Ureter (tissue), 1 donor: ENCODE data around the gene CCR5. TPM values are rescaled to one million over a fixed set of nuclear protein-coding genes. Genes with fewer than 3 reads are reported as not detected.
"Not testable (repeated sequence)": the region's sequence is repeated elsewhere in the genome, so short reads cannot be mapped to it uniquely, and the experiment has no call there.

Experiments
- DNase-seq: peaks from one replicate; pipeline ENCODE4 v3.0.0-alpha.2; 2020; ENCODE audit warnings: low spot score
- total RNA-seq: library from RNA; stranded (reverse); gene quantifications from one replicate; pipeline ENCODE4 v1.2.4, GENCODE V29; 2023
- donor health status: DM: yes; HTN: yes; CAD: no.

Gene CCR5
- total RNA-seq, 1 donor from 2014 or later = 3.3 TPM

DNA sequence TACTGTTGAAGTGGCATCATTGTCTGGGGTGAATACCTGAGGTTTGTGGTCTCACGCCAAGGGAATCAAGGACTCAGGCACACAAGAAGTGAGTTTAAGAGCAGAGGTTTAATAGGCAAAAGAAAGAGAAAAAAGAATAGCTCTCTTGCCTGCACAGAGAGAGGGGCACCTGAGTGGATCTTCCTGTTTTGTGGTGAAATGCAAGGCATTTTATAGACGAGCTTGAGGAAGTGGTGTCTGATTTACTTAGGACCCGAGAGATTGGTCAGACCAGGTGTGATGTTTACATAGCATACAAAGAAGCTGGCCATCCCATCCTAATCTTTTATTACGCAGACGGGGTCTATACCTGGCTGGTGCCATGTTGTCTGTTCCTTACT, 13.2 kb downstream of the CCR5 start:
- no peak for DNase-seq

DNA sequence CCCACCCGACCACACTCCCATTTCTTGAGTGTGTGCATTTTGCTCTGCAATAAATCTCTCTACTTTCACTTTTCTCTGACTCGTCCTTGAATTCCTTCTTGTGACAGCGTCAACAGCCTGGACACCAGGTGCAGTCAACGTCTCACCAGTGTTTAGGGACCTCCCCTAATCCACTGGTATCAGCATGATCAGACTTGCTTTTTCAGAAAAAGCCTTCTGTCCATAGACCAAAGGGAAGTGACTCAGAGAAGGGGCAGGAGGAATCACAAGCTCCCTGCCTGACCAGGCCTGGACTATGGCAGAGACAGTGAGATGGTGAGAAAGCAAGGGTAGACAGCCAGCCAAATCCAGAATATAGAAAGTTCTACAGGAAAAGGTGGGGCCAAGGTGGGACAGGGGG, 15.5 kb downstream of the CCR5 start:
- DNase-seq = peak; percentile 61

DNA sequence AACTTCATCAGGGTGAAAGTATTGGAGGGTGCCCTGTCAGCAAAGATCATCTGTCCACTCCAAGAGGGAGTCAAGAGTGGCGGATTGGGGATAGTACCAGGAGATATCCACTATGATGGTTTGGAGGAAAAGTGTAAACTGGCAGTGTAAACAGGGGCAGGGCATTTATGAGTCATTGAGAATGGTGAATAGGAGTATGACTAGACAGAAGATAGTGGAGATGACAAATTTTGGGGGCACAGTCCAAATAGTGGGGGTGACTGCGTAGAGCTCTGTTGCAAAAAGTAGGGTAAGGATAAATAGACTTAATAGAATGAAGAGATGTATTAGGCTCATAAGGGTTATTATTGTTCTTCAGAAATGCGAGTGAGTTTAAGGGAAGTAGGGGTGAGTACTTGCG, 18.1 kb downstream of the CCR5 start:
- not testable (repeated sequence) for DNase-seq

DNA sequence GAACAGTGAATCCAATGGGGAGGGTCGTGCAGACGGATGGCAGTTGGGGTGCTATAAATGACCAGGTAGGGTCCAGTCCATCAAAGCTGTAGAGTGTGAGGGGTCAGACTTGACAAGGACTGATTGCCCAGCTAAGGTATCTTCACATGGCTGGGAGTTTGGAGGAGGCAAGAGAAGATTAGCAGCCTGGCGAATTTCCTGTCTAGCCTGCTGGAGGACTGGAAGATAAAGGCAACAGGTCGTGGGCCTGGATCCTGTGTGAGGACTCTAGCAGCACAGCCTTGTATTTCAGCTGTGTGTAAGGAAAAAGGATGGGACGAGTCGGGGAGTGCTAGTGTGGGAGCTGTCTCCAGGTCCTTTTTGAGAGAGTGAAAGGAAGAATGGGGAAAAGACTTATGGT, 18.6 kb downstream of the CCR5 start:
- DNase-seq = peak; percentile 24

DNA sequence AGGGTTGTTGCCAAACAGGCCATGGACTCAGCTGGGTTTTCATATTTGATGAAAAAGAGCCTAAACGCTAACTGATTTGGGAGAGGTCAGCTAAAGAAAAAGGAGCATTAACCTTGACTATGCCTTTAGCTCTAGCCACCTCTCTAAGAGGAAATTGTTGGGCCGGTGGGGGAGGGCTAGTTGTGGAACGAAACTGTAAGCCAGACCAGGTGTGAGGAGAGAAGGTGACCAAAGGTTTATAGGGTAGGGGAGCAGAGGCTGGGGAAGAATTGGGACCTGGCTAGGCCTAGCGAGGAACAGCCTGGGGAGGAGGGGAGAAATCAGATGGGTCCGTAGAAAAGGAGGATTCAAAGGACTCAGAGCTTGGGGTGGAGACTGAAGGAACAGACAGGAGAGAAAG, 20.8 kb downstream of the CCR5 start:
- DNase-seq = not testable (repeated sequence)

DNA sequence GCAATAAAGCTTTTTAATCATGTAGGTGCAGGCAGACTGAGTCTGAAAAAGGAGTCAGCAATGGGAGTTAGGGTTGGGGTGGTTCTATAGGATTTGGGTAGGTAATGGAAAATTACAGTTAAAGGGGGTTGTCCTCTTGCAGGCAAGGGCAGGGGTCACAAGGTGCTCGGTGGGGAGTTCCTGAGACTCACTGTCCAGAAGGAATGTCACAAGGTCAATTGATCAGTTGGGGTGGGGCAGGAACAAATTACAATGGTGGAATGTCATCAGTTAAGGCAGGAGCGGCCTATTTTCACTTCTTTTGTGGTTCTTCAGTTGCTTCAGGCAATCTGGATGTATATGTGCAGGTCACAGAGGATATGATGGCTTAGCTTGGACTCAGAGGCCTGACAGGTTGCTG, 22.3 kb downstream of the CCR5 start:
- no peak for DNase-seq

DNA sequence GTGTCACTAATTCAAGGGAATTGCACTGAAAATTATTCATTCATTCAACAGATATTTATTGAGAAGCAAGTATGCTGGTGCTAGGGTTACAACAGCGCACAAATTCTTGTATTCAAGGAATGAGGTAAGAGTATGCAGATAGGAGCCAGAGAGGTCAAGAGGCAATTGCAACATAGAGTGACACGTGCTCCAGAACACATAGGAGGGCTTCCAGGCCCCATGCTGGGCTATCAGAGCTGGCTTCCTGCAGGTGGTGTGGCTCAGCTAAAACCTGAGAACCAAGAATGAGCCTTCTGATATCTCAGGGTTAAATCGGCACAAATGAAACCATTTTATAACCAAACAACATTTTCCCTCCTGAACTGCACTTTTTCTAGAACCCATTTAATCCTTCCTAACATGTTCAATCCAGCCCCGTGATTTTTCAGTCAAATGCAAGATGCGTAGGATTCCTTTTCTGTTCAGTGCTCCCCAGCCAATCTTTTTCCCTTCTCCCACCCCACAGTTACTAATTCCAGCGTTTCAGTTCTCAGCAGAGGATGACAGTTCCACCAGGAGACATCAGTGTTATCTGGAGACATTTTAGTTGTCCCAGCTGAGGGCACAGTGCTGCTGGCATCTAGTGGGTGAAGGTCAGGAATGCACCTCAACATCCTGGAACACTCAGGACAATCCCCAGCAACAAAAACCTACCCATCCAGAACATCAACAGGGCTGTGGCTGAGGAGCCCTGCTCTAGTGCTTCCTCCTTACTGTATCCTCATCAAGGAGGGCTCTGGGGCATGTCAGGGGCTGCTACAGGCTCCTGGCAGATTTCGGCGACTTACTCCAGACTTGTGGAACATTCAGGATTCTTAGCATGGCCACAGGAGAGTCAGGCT, 23.0 kb downstream of the CCR5 start:
- DNase-seq = no peak

DNA sequence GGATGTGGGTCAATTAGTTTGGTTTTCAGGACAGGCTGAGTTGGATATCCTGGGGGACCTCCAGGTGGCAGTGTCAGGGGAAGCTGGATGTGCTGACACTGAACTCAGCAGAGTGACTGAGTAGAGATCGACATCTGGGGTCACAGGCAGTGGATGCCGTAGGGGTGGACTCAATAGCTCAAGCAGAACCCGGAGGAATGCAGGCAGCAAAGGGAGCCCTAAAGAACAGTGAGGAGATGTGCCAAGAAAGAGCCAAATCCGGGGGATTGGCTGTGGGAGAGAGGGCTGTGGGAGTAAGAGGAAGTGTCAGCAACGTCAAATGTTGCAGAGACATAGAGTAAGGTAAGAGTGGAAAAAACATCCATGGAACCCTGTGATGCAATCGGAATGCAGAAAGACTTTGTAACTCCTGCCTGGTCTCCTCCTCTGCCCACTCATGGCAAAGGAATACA, 24.5 kb downstream of the CCR5 start:
- DNase-seq = no peak

DNA sequence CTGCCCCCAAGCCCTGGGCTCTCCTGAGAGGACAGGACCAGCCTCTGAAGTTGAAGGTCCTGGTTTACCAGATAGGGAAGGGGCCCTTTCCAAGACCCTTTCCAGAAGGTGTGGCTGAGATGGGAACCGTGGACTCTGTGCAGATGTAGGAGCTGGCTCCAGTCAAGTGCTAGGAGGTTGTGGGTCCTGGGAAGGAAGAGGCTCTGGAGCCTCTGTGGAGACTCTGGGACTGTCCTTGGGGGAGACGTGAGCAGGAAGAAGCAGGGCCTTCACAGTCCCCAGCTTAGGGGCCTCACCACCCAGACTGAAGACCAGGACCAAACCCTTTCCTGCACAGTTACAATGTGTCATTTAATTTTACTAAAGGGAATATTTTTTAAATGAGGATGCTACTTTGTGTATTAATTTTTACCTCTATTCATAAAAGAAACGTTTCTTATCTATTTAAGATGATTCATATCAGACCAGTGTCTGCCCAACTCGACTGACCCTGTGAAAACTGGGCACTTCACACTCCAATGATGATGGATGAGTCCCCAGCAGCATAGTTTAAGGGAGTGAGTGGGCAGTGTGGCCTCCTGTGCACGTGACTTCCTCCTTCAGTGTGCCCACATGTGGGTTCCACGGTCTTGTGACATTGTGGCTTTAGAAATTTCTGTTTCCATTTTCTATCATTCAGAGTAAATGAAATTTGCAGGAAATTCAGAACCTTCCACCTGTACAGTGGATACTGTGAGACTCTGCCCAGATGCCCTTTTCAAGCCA, 25.2 kb downstream of the CCR5 start:
- no peak for DNase-seq

DNA sequence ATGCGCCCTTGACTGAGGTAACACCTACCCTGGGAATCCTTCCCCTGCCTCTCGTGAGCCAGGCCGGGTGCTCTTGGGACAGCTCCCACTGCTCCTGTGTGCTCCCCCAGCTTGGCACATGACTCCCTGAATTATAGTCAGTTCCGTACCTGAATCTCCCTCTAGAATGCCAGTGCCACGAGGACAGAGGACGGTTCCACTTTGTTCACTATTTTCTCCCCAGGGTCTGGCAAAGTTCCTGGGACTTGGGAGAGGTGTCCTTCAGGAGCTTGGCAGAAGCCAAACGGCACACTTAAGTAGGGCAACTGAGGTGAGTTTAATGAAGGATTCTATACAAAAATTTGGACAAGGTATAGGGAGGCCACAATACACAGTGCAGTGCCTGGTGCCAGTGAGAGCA, 26.4 kb downstream of the CCR5 start:
- no peak for DNase-seq

DNA sequence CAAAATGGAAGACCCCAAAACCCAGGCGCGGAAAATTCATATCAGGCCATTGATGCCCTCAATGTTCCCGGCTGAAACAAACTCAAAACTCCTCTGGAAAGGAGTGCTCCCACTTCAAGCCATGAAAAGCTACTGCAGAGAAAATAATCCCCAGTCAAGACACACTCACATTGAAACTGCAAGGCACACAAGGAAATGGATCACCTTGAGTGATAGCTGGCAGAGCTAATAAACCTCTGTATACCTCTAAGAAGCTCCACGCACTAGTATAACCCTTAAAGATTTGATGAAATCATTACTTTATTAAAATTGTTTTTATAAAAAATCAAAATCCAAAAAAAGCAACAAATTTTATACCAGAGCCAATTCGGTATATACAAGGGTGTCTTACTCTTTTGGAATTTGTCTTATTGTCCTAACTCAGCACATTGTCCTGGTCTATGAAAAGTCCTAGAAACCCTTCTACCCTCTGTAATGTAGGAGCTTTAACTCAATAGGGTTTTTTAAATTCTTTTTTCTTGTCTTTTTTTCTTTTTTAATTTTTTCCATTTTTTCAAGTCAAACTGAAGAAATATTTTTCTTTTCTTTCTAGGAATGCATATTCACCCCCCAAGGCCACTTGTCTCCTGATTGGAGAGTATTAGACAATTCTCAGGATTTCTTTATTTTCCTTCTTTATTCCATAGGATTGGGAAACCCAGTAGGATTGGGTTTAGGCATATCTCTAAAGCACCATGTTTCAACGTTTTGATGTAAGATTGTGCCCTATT, 27.6 kb downstream of the CCR5 start:
- DNase-seq = no peak

DNA sequence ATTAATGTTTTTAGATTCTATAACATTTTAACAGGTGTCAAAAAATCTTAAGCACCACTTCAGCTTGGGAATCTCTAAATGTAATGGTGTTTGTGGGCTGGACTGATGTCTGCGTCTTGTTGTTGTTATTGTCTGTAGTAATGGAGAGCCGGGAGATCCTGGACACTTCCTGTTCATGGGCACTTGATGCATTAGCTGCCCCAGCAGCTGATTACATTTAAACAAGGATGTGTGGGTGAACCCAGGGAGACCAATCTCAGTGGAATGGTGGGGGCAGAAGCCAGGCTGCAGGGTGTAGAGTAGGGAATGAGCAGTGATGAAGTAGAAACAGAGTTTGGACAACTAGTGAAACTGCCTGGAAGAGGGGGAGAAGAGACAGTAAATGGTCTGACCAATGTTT, 28.4 kb downstream of the CCR5 start:
- DNase-seq = no peak

DNA sequence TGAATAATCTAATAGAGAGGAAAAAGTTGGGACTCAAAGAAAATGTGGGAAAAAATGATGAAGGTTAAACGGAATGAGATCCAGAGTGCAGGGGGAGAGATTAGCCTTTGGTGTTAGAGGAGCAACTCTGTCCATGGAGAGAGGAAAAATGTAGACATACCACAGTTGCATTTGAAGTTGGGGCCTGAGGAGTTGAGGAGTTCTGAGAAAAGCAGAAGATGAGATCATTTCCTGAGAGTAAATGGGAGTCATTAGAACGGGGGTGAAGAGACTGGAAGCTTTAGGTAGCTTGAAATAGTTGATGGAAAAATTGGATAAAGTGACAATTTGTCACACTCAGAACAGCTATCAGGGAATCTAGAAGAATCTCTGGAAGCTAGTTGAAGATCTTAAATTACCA, 28.8 kb downstream of the CCR5 start:
- DNase-seq = no peak

DNA sequence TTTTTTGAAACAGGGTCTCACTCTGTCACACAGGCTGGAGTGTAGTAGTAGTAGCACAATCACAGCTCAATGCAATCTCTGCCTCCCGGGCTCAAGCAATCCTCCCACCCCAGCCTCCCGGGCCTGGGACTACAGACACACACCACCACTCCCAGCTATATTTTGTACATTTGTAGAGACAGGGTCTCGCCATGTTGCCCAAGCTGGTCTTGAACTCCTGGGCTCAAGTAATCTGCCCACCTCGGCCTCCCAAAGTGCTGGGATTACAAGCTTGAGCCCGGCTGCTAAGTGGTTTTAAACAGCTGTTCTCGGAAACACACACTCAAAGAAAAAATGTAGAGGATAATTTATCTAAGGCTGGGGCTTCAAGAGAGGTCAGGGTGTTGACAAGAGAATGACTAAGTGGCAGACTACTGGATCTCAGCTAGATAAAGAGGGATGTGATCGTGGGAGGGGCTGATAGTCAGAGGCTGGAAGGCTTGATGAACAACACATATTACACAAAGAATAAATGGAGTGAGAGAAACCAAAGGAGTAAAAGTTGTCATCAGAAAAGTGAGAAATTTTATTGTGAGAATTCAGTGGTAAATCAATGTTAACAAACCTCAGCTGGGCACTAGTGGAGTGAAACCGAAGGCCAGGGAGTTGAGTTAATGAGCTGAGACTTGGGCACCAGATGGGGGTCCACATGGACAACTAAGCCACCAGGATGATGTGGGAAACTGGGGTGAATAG, 29.4 kb downstream of the CCR5 start:
- DNase-seq = no peak

DNA sequence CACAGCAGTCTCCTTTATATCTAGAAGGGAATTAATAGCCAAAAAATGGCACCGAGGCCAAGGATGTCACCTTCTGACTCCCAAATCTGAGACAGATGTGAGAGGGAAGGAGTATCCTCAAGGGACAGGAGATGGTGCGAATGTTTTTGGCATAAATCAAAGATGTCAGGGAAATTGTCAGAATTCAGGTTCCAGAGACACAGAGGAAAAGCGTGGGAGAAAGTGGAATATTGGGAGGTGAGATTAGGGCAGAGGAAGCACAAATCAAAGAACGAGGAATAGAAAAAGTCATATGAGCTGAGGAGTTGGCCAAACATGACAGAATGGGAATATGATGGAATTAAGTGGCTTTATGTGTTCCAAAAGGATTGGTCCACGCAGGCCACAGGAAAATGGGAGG, 30.1 kb downstream of the CCR5 start:
- DNase-seq = no peak

DNA sequence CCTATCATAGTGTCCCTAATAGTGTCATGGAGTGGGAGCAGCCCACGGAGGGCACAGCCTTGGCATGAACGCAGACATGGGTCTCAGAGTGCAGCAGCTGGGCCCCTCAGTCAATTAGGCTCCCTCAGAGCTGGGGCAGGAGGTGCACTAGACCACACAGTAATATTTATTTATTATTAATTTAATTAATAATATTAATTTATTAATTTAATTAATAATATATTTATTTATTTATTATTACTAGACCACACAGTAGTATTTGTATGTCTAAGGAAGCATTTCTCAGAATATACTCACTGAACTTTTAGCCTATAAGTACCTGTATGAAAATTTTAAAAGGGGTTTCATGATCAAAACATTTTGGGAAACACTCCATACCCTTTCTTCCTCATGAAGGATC, 30.8 kb downstream of the CCR5 start:
- DNase-seq = no peak

DNA sequence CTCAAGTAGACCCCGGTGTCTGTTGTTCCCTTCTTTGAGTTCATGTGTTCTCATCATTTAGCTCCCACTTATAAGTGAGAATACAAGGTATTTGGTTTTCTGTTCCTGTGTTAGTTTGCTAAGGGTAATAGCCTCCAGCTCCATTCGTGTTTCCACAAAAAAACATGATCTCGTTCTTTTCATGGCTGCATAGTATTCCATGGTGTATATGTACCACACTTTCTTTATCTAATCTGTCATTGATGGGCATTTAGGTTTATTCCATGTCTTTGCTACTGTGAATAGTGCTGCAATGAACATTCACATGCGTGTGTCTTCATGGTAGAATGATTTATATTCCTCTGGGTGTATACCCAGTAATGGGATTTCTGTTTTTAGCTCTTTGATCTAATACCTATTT, 32.2 kb downstream of the CCR5 start:
- DNase-seq = not testable (repeated sequence)

DNA sequence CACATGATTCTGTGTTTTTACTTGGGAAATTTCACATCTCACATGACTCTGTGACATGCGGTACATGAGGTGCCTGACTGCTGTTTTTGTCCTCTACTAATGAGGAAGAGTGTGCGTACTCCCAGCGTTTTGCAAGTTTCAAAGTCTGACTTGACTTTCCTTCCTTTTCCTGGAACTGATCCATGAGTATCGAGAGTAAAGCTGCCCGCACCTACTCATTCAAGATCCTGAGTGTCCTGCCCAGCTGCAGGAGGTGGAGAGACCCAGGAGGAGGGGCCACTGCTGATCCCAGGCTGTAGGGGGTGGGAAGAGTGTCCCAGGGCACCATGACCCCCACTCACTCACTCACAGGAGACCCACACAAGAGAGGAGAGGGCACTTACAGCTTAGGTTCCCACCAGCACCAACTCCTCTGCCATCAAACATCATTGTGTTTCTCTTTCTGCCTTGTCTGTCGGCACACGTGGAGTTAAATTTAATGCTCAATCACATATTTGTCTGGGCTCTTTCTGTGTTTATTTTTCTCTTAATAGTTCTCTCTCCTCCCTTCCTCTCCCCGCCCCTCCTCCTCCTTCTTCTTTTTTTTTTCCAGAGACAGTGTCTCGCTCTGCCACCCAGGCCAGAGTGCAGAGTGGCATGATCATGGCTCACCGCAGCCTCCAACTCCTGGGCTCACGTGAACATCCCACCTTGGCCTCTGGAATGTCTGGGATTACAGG, 34.7 kb downstream of the CCR5 start:
- no peak for DNase-seq

DNA sequence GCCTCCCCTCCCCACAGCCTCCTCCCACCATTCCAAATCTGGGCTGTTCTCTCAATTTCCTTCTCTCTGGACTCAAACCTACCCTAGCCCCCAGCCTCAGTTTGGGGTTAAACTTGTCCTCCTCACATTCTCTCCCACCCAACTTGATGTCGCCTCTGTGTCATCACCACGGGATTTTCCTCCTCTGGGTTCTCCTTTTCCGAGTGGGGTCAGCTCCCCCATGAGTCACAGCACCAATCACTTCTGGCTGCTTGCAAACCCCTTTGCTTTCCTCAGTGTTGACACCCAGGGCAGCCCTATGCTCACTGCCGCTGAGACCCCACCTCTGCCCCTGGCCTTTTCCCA, 35.7 kb downstream of the CCR5 start:
- DNase-seq = no peak

DNA sequence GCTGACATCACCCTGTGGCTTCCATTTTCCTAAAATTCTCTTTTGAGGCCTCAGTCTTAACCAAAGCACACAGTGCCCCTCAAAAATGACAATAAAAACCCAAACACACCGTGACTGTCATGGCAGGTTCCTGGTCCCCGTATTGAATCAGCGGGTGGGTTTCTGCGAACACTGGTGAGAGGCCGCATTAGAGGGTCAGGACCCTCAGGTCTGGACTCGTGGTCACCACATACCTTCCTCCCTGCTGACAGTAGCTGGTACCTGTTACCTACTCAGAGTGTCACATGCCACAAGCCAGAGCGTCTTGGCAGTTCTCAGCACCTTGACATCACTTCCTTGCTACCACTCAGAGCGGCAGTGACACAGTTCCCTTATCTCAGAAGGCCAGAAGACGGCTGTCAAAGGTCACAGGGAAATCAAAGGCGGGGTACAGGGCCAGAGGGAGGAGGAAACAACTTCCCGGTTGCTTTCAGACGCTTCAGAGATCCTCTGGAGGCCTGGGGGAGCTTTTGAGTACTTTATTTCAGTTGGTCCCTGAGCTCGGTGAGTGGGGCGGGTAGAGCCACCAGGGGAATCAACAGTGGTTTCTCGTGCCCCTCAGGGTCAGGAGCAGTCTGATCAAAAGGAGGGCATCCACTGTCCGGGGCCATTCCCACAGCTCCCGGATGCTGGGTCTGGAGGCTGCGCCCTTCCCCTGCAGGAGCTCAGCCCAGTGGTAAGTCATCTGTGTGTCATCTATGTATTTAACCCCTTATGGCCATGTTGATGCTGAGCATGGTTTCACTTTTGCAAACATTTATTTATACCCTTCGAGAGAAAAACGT, 36.3 kb downstream of the CCR5 start, which contains the start of the genes CCR5AS and CCRL2:
Gene CCR5AS (minus strand): TSS at position 279 of the 824 bp plus-strand sequence.
Gene CCRL2 (plus strand): TSS at position 472 of the 824 bp plus-strand sequence. CDS start 821 bp downstream, outside the sequence.
- DNase-seq = peak; percentile 77
